Breast epithelium (tissue), 3 donors: ENCODE measurements around the gene CHEK1.

Source experiments
- POLR2A ChIP-seq: fragments of 450-650 bp; IDR thresholded peaks from one replicate; pipeline ENCODE4 v1.6.1; 2016; ENCODE audit warnings: antibody characterized with exemption, mild to moderate bottlenecking, moderate library complexity
- POLR2AphosphoS5 ChIP-seq, 3 donors: sonication (generic); formaldehyde crosslinking; IDR thresholded peaks; one replicate each; pipeline ENCODE4 v1.6.1; 2017; ENCODE audit warnings: antibody characterized with exemption in 3 of 3
- TF ChIP-seq, protein P1 (sequence below), 3 donors: fragments of 450-650 bp; IDR thresholded peaks; one replicate each; pipeline ENCODE4 v1.5.1; 2016 to 2017; ENCODE audit warnings: antibody characterized with exemption in 3 of 3, mild to moderate bottlenecking in 3 of 3, moderate library complexity in 3 of 3

DNA sequence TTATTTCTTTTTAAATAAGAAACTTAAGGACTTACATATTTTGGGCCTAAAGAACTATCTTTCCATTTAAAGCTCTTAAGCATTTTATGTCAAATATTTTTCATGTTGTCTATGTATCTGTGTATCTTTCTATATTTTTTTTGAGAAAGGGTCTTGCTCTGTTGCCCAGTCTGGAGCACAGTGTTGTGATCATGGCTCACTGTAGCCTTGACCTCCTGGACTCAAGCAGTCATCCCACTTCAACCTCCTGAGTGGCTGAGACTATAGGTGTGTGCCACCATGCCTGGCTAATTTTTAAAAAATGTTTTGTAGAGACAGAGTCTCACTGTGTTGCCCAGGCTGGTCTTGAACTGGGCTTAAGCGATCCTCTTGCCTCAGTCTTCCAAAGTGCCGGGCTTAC is 24.3 kb upstream of the CHEK1 start:
- TF ChIP-seq, protein P1, sequence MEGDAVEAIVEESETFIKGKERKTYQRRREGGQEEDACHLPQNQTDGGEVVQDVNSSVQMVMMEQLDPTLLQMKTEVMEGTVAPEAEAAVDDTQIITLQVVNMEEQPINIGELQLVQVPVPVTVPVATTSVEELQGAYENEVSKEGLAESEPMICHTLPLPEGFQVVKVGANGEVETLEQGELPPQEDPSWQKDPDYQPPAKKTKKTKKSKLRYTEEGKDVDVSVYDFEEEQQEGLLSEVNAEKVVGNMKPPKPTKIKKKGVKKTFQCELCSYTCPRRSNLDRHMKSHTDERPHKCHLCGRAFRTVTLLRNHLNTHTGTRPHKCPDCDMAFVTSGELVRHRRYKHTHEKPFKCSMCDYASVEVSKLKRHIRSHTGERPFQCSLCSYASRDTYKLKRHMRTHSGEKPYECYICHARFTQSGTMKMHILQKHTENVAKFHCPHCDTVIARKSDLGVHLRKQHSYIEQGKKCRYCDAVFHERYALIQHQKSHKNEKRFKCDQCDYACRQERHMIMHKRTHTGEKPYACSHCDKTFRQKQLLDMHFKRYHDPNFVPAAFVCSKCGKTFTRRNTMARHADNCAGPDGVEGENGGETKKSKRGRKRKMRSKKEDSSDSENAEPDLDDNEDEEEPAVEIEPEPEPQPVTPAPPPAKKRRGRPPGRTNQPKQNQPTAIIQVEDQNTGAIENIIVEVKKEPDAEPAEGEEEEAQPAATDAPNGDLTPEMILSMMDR (IDR thresholded peaks at IDR 0.05) = no peak
- TF ChIP-seq POLR2A (no peak), POLR2AphosphoS5 (IDR thresholded peaks at IDR 0.05) (no peak)
